Activated CD4-positive, CD25-positive, alpha-beta regulatory T cell treated with anti-CD3 and anti-CD28 coated beads, Interleukin-2, amount 50 U/mL, for 24 hours (primary cell): ENCODE results near the gene CASZ1.

Source experiments
- ATAC-seq, 2 donors: fragments of 150-1000 bp; cut with Tn5 transposase; one replicate each; pipeline ENCODE4 v1.10.0; 2021; ENCODE audit warnings: mild to moderate bottlenecking in 1 of 2, moderate library complexity in 1 of 2

Gene CASZ1

GRCh38 chr1:10684221-10684620 lies 112.2 kb downstream of the CASZ1 start:
- no peak for ATAC-seq

GRCh38 chr1:10682449-10683309 lies 113.8 kb downstream of the CASZ1 start:
- ATAC-seq, result no peak

- no peak for ATAC-seq
These were observed 114.4 kb downstream of the CASZ1 start for GRCh38 chr1:10682108-10682445.

GRCh38 chr1:10681296-10682107 lies 114.9 kb downstream of the CASZ1 start:
- no peak for ATAC-seq

- ATAC-seq, result no peak
These were observed 116.0 kb downstream of the CASZ1 start for GRCh38 chr1:10680487-10680886.

GRCh38 chr1:10679496-10680220 lies 116.8 kb downstream of the CASZ1 start:
- no peak for ATAC-seq

- ATAC-seq, result no peak
These were observed 117.6 kb downstream of the CASZ1 start for GRCh38 chr1:10678852-10679251.

GRCh38 chr1:10678402-10678801 lies 118.0 kb downstream of the CASZ1 start:
- no peak for ATAC-seq

GRCh38 chr1:10677491-10678391 lies 118.7 kb downstream of the CASZ1 start:
- ATAC-seq, result no peak

- no peak for ATAC-seq
These were observed 119.5 kb downstream of the CASZ1 start for GRCh38 chr1:10676963-10677362.

GRCh38 chr1:10675813-10676212 lies 120.6 kb downstream of the CASZ1 start:
- no peak for ATAC-seq

GRCh38 chr1:10674700-10675609 lies 121.5 kb downstream of the CASZ1 start:
- no peak for ATAC-seq

- ATAC-seq, result no peak
These were observed 122.2 kb downstream of the CASZ1 start for GRCh38 chr1:10674222-10674621.

GRCh38 chr1:10673109-10673711 lies 123.2 kb downstream of the CASZ1 start:
- no peak for ATAC-seq

- ATAC-seq, result no peak
These were observed 123.9 kb downstream of the CASZ1 start for GRCh38 chr1:10672343-10673050.

- no peak for ATAC-seq
These were observed 124.7 kb downstream of the CASZ1 start for GRCh38 chr1:10671622-10672342.

GRCh38 chr1:10671090-10671489 lies 125.4 kb downstream of the CASZ1 start:
- ATAC-seq, result no peak

GRCh38 chr1:10670190-10670589 lies 126.3 kb downstream of the CASZ1 start:
- ATAC-seq, result no peak

GRCh38 chr1:10669570-10669969 lies 126.9 kb downstream of the CASZ1 start:
- no peak for ATAC-seq
